Mammary epithelial cell (primary cell): Measurements from ENCODE around the gene DCAKD.

Experiments
- CTCF ChIP-seq, 2 donors: IDR thresholded peaks in 1 of 2; conservative IDR thresholded peaks in 1 of 2; 2 replicates each; pipeline ENCODE4 v1.5.1; 2011 to 2012; ENCODE audit warnings: inconsistent platforms in 2 of 2, low read length in 2 of 2, mild to moderate bottlenecking in 2 of 2, control low read depth in 1 of 2, low read depth in 1 of 2; ENCODE audit not compliant: insufficient read depth in 1 of 2; ENCODE audit errors: extremely low read depth in 1 of 2
- EZH2 ChIP-seq: IDR thresholded peaks from 2 replicates; pipeline ENCODE4 v1.6.1; 2012; ENCODE audit warnings: low read length, inconsistent platforms, borderline replicate concordance

GRCh38 chr17:45006927-45007461 lies 44.4 kb downstream of the DCAKD start:
- TF ChIP-seq CTCF (conservative IDR thresholded peaks at IDR 0.05 in 1 of 2, IDR thresholded peaks at IDR 0.05 in 1 of 2; ENCODE audit: extremely low read depth in 1 of 2, insufficient read depth in 1 of 2, low read depth in 1 of 2, low read length in 2 of 2) (peak in 1 of 2 donors; percentile 28), EZH2 (no peak)
